ENCODE measurements around the gene CABLES1.
"Not testable (repeated sequence)": the region's sequence is repeated elsewhere in the genome, so short reads cannot be mapped to it uniquely, and the experiment has no call there.

CABLES1 gene

DNA sequence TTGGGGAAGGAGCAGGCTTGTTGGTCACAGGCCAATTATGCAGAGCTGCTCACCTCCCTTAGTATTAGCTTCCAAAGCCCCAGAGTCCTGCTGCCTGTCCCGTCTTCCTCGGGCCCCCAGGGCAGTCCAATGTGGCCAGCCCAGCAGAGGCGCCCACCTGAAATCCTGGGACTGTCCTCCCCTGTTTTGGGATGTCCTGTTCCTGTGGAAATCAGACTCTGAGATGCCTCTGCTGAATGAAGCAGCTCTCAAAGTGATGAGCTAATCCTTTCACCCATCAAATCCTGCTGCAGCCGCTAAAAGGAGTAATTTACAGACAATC, 105.3 kb downstream of the CABLES1 start:
- TF ChIP-seq CTCF (IDR thresholded peaks at IDR 0.05; ENCODE audit: control insufficient read depth, extremely low read depth, insufficient read depth), result no peak
- no peak overlapping the region for H3K4me3 ChIP-seq (ENCODE audit: low read depth, low read length)
- no peak for DNase-seq (ENCODE audit: low read depth)

DNA sequence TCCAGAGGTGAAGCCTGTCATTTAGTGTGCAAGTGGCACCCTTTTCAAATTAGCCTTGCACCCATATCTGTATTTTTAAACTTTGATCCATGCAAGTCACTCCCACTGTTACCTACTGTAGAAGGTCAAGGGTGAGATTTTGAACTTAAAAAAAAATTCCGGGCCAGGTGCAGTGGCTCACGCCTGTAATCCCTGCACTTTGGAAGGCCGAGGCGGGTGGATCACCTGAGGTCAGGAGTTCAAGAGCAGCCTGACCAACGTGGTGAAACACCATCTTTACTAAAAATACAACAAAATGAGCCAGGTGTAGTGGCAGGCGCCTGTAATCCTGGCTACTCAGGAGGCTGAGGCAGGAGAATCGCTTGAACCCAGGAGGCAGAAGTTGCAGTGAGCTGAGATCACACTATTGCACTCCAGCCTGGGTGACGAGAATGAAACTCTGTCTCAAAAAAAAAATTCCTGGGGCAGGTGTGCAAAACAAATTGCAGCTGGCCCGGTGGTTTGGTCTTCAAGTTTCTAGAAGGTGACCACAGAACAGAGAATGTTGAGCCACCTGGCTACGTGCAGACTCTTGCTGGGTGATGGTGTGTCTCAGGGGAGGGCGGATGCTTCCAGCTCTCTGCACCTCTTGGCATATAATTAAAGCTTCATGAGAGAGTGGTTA, 106.7 kb downstream of the CABLES1 start:
- H3K4me3 ChIP-seq (ENCODE audit: low read depth, low read length), result not testable (repeated sequence)

DNA sequence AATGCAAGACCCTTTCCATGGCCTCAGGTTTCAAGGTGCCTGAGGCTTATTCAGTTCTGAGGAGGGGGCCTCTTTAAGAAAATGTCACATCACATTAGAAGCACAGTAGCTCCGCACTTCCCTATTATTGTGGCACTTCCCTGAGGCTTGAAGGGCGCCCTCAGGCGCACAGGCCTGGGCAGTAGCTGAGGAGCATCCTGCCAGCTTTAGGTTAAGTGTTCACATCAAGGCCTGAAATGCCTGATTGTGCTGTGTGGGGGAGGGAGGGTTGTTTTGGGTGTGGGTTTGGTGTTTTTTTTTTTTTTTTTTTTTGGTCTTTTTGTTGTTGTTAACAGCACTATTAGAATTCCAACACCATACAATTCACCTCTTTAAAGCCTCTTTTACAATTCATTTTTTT, 107.9 kb downstream of the CABLES1 start:
- DNase-seq (ENCODE audit: low read depth), result no peak
- no peak overlapping the region for H3K4me3 ChIP-seq (ENCODE audit: low read depth, low read length)
- peak; percentile 17; the same call in 1 of the 2 replicates for TF ChIP-seq CTCF (IDR thresholded peaks at IDR 0.05; ENCODE audit: control insufficient read depth, extremely low read depth, insufficient read depth)

More for the DNA sequence above, 106.7 kb downstream of the CABLES1 start:
- not testable (repeated sequence) for DNase-seq (ENCODE audit: low read depth)

GRCh38 chr18:23243816-23244215, 108.5 kb downstream of the CABLES1 start:
- DNase-seq (ENCODE audit: low read depth), result no peak
- TF ChIP-seq CTCF (IDR thresholded peaks at IDR 0.05; ENCODE audit: control insufficient read depth, extremely low read depth, insufficient read depth), result no peak
- no peak overlapping the region for H3K4me3 ChIP-seq (ENCODE audit: low read depth, low read length)

- no peak overlapping the region for H3K4me3 ChIP-seq (ENCODE audit: low read depth, low read length)
- TF ChIP-seq CTCF (IDR thresholded peaks at IDR 0.05; ENCODE audit: control insufficient read depth, extremely low read depth, insufficient read depth), result no peak
- no peak for DNase-seq (ENCODE audit: low read depth)
Measured at GRCh38 chr18:23244401-23244800, 109.1 kb downstream of the CABLES1 start.

GRCh38 chr18:23245461-23245860, 110.2 kb downstream of the CABLES1 start:
- no peak overlapping the region for H3K4me3 ChIP-seq (ENCODE audit: low read depth, low read length)
- DNase-seq (ENCODE audit: low read depth), result no peak
- no peak for TF ChIP-seq CTCF (IDR thresholded peaks at IDR 0.05; ENCODE audit: control insufficient read depth, extremely low read depth, insufficient read depth)

GRCh38 chr18:23247331-23247730, 112.0 kb downstream of the CABLES1 start:
- no peak for TF ChIP-seq CTCF (IDR thresholded peaks at IDR 0.05; ENCODE audit: control insufficient read depth, extremely low read depth, insufficient read depth)
- H3K4me3 ChIP-seq (ENCODE audit: low read depth, low read length), result no peak overlapping the region
- DNase-seq (ENCODE audit: low read depth), result no peak
